Measurements from ENCODE around the gene GPR78. TPM values are rescaled to one million over a fixed set of nuclear protein-coding genes. Genes with fewer than 3 reads are reported as not detected.

Gene GPR78
- total and polyA plus RNA-seq, 2 of the 13 experiments (the other 11 are each of a cell fraction or from before 2014, with no cell fraction given) = 0.01 to 0.07 TPM

DNA sequence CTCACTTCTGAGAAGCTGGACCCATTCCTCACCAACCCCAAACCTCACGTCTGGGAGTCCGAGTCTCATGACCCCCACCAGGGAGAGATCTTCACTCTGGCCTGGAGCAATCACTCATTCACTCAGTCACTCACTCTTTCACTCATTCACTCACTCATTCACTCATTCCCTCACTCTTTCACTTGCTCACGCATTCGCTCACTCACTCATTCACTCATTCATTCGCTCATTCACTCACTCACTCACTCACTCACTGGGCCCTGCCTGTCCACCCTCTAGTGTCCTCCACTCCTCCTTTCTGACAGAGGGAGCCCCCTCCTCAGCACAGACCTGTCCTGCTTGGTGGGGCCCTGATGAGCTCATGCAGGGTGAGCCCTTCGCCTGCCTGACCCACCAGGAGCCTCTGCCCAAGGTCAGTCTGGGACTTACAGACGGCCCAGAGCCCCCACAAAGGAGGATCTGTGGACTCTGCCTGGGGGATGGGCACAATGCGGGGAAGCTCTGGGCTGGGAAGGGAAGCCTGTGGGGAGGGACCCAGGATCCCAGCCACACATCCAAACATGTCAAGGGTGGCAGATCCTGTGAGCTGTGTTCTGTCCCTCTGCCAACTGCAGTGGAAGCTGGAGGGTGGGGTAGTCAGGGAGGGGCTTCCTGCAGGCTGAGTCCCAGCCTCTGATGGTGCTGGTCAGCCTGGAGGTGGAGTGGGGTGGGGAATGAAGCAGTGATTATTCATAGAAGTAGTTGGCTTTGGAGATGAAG is 30.8 kb downstream of the GPR78 start:
- Histone ChIP-seq H4K20me1 (ENCODE audit: insufficient read depth, low read length) (peaks cover 6% of the 10 kb centered on the region; the same call in 1 of the 2 replicates), H3K27ac (ENCODE audit: extremely low read length, insufficient read depth, low read length) (no peak overlapping the region), H3K9me3 (ENCODE audit: low read length) (no peaks in the 10 kb centered on the region), H2AFZ (ENCODE audit: low read length) (no peak overlapping the region), H3K4me2 (ENCODE audit: low read depth, low read length) (no peak overlapping the region), H3K9ac (ENCODE audit: insufficient read depth, low read depth, low read length) (no peak overlapping the region), H3K4me1 (ENCODE audit: insufficient read depth, low read length) (no peaks in the 10 kb centered on the region), H3K27me3 (ENCODE audit: control insufficient read depth in 1 of 2, insufficient read depth in 2 of 2, low read length in 2 of 2) (peaks cover 13 to 37% of the 10 kb centered on the region in 2 experiments), H3K79me2 (ENCODE audit: insufficient read depth, low read length) (no peaks in the 10 kb centered on the region), H3K36me3 (replicated peaks in 1 of 2; ENCODE audit: control insufficient read depth in 1 of 2, insufficient read depth in 2 of 2, low read length in 2 of 2) (no peaks in the 10 kb centered on the region), H3K4me3 (replicated peaks in 1 of 3; ENCODE audit: insufficient read depth in 1 of 3, low read depth in 2 of 3, low read length in 3 of 3) (no peak overlapping the region)
- no TSS peak for BruUV-seq (replicated peaks)
- ChIA-PET POLR2A (no interaction called here), CTCF (ENCODE audit: low intra/inter-chr PET ratio, low total read pairs) (no interaction called here)
- 25% methylated on average over 7 of the region's 8 CpGs for WGBS (ENCODE audit: low lambda C conversion rate)
- TF ChIP-seq ASH2L (IDR thresholded peaks at IDR 0.05; ENCODE audit: insufficient read length, low read depth, low read length) (no peak), ZNF530 (CRISPR knock-in tag; IDR thresholded peaks at IDR 0.05; ENCODE audit: low read depth) (no peak), ZSCAN25 (CRISPR knock-in tag; IDR thresholded peaks at IDR 0.05) (no peak), CBX2 (IDR thresholded peaks at IDR 0.05; ENCODE audit: low read depth, low read length) (no peak), CBX2 (CRISPR knock-in tag; IDR thresholded peaks at IDR 0.05; ENCODE audit: low read depth) (no peak), KLF16 (CRISPR knock-in tag; IDR thresholded peaks at IDR 0.05) (no peak), ZNF446 (CRISPR knock-in tag; IDR thresholded peaks at IDR 0.05) (no peak)
- TF ChIP-seq, protein P1, sequence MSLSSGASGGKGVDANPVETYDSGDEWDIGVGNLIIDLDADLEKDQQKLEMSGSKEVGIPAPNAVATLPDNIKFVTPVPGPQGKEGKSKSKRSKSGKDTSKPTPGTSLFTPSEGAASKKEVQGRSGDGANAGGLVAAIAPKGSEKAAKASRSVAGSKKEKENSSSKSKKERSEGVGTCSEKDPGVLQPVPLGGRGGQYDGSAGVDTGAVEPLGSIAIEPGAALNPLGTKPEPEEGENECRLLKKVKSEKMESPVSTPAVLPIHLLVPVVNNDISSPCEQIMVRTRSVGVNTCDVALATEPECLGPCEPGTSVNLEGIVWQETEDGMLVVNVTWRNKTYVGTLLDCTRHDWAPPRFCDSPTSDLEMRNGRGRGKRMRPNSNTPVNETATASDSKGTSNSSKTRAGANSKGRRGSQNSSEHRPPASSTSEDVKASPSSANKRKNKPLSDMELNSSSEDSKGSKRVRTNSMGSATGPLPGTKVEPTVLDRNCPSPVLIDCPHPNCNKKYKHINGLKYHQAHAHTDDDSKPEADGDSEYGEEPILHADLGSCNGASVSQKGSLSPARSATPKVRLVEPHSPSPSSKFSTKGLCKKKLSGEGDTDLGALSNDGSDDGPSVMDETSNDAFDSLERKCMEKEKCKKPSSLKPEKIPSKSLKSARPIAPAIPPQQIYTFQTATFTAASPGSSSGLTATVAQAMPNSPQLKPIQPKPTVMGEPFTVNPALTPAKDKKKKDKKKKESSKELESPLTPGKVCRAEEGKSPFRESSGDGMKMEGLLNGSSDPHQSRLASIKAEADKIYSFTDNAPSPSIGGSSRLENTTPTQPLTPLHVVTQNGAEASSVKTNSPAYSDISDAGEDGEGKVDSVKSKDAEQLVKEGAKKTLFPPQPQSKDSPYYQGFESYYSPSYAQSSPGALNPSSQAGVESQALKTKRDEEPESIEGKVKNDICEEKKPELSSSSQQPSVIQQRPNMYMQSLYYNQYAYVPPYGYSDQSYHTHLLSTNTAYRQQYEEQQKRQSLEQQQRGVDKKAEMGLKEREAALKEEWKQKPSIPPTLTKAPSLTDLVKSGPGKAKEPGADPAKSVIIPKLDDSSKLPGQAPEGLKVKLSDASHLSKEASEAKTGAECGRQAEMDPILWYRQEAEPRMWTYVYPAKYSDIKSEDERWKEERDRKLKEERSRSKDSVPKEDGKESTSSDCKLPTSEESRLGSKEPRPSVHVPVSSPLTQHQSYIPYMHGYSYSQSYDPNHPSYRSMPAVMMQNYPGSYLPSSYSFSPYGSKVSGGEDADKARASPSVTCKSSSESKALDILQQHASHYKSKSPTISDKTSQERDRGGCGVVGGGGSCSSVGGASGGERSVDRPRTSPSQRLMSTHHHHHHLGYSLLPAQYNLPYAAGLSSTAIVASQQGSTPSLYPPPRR (CRISPR knock-in tag; IDR thresholded peaks at IDR 0.05; ENCODE audit: borderline replicate concordance) = no peak
- TF ChIP-seq, protein P2, sequence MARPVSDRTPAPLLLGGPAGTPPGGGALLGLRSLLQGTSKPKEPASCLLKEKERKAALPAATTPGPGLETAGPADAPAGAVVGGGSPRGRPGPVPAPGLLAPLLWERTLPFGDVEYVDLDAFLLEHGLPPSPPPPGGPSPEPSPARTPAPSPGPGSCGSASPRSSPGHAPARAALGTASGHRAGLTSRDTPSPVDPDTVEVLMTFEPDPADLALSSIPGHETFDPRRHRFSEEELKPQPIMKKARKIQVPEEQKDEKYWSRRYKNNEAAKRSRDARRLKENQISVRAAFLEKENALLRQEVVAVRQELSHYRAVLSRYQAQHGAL (CRISPR knock-in tag; IDR thresholded peaks at IDR 0.05; ENCODE audit: not compliant biosample characterization) = no peak
- TF ChIP-seq, protein P3, sequence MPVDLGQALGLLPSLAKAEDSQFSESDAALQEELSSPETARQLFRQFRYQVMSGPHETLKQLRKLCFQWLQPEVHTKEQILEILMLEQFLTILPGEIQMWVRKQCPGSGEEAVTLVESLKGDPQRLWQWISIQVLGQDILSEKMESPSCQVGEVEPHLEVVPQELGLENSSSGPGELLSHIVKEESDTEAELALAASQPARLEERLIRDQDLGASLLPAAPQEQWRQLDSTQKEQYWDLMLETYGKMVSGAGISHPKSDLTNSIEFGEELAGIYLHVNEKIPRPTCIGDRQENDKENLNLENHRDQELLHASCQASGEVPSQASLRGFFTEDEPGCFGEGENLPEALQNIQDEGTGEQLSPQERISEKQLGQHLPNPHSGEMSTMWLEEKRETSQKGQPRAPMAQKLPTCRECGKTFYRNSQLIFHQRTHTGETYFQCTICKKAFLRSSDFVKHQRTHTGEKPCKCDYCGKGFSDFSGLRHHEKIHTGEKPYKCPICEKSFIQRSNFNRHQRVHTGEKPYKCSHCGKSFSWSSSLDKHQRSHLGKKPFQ (CRISPR knock-in tag; IDR thresholded peaks at IDR 0.05; ENCODE audit: insufficient replicate concordance) = no peak
- intact Hi-C loops (cut with micrococcal nuclease; ENCODE audit: unreplicated experiment) (no loop called here), in situ Hi-C loops (cut with HindIII; ENCODE audit: extremely low pct_ligation_motif_present, low pct_unique_long_range_greater_than_20kb) (no loop called here)
- DNase-seq (ENCODE audit: low spot score) (no peak), ATAC-seq (no peak), FAIRE-seq (no peak)
